Muscle of leg (tissue), 11 donors: Measurements from ENCODE around the gene SEMA3E. TPM values are rescaled to one million over a fixed set of nuclear protein-coding genes. Genes with fewer than 3 reads are reported as not detected.
"Not testable (repeated sequence)": the region's sequence is repeated elsewhere in the genome, so short reads cannot be mapped to it uniquely, and the experiment has no call there.

Experiments used
- DNase-seq: peaks from one replicate; pipeline ENCODE4 v3.0.0; 2013
- H3K27ac ChIP-seq: one replicate; pipeline ENCODE4 v1.5.1; 2013; ENCODE audit warnings: mild to moderate bottlenecking, low read length, control low read depth
- H3K27me3 ChIP-seq: one replicate; pipeline ENCODE4 v1.6.1; 2013; ENCODE audit warnings: low read length; ENCODE audit not compliant: control insufficient read depth, insufficient read depth
- H3K36me3 ChIP-seq: one replicate; pipeline ENCODE4 v1.6.1; 2013; ENCODE audit warnings: low read length; ENCODE audit not compliant: control insufficient read depth, insufficient read depth
- H3K4me1 ChIP-seq: one replicate; pipeline ENCODE4 v1.6.1; 2013; ENCODE audit warnings: low read length; ENCODE audit not compliant: control insufficient read depth, insufficient read depth
- H3K4me3 ChIP-seq: one replicate; pipeline ENCODE4 v1.5.1; 2013; ENCODE audit warnings: low read length, control low read depth
- H3K9me3 ChIP-seq: replicated peaks from 2 replicates; pipeline ENCODE4 v1.6.1; 2013; ENCODE audit warnings: low read depth, low read length; ENCODE audit not compliant: control insufficient read depth
- WGBS: methylation state at CpG from one replicate; pipeline ENCODE4 v1.1.5; 2013; ENCODE audit warnings: missing lambda C conversion rate; ENCODE audit not compliant: insufficient coverage; 5-methylcytosine and 5-hydroxymethylcytosine counted together
- polyA plus RNA-seq, 8 donors: library from polyadenylated mRNA; unstranded; fragments of 120-200 nt; gene quantifications; one replicate each; pipeline versions ENCODE4 v1.2.1 to v1.2.3, GENCODE V29; 2013; ENCODE audit warnings: inconsistent platforms in 1 of 8, low replicate concordance in 1 of 8; ENCODE audit not compliant: insufficient read length in 8 of 8, insufficient read depth in 1 of 8
- total RNA-seq: library from RNA; stranded (reverse); fragments of 120-200 nt; gene quantifications from one replicate; pipeline ENCODE4 v1.2.4, GENCODE V29; 2013

SEMA3E gene
- total and polyA plus RNA-seq, 9 donors = 2.2 to 5.8 (median 3.8) TPM

- no CpG with 5 or more reads among the region's 6 CpGs for WGBS
- H3K4me1 ChIP-seq, DNase-seq, H3K27ac ChIP-seq, H3K27me3 ChIP-seq, H3K9me3 ChIP-seq, H3K36me3 ChIP-seq, H3K4me3 ChIP-seq: not testable (repeated sequence)
Measured at GRCh38 chr7:83459101-83459929, 189.6 kb downstream of the SEMA3E start.

GRCh38 chr7:83457022-83457892, 191.7 kb downstream of the SEMA3E start:
- Histone ChIP-seq H3K4me3 (no peak overlapping the region), H3K27me3 (no peaks in the 10 kb centered on the region), H3K27ac (no peak overlapping the region), H3K4me1 (no peaks in the 10 kb centered on the region), H3K36me3 (no peaks in the 10 kb centered on the region), H3K9me3 (no peaks in the 10 kb centered on the region)
- WGBS = no CpG with 5 or more reads among the region's 5 CpGs
- no peak for DNase-seq

GRCh38 chr7:83456413-83456812, 192.5 kb downstream of the SEMA3E start:
- WGBS = 100% methylated on average over 2 of the region's 5 CpGs
- Histone ChIP-seq H3K27ac (no peak overlapping the region), H3K36me3 (no peaks in the 10 kb centered on the region)

GRCh38 chr7:83455612-83456011, 193.3 kb downstream of the SEMA3E start:
- Histone ChIP-seq H3K27ac (no peak overlapping the region), H3K27me3 (no peaks in the 10 kb centered on the region), H3K4me3 (no peak overlapping the region), H3K36me3 (no peaks in the 10 kb centered on the region), H3K9me3 (no peaks in the 10 kb centered on the region), H3K4me1 (no peaks in the 10 kb centered on the region)
- DNase-seq = no peak
- 67% methylated on average over 3 of the region's 5 CpGs for WGBS

More at GRCh38 chr7:83456413-83456812, 192.5 kb downstream of the SEMA3E start:
- H3K4me1 ChIP-seq = no peaks in the 10 kb centered on the region
- H3K9me3 ChIP-seq = no peaks in the 10 kb centered on the region
- DNase-seq = no peak
- H3K27me3 ChIP-seq = no peaks in the 10 kb centered on the region
- no peak overlapping the region for H3K4me3 ChIP-seq

- H3K9me3 ChIP-seq = no peaks in the 10 kb centered on the region
- no peaks in the 10 kb centered on the region for H3K27me3 ChIP-seq
- H3K27ac ChIP-seq = no peak overlapping the region
- no peaks in the 10 kb centered on the region for H3K36me3 ChIP-seq
- H3K4me3 ChIP-seq = no peak overlapping the region
- H3K4me1 ChIP-seq = no peaks in the 10 kb centered on the region
- WGBS = no CpG with 5 or more reads among the region's 2 CpGs
- DNase-seq = no peak
Measured at GRCh38 chr7:83452256-83452655, 196.7 kb downstream of the SEMA3E start.

- no peak for DNase-seq
- no peak overlapping the region for H3K4me3 ChIP-seq
- H3K27me3 ChIP-seq = no peaks in the 10 kb centered on the region
- H3K36me3 ChIP-seq = no peaks in the 10 kb centered on the region
- 67% methylated on average over 2 of the region's 4 CpGs for WGBS
- no peaks in the 10 kb centered on the region for H3K9me3 ChIP-seq
- H3K4me1 ChIP-seq = no peaks in the 10 kb centered on the region
- H3K27ac ChIP-seq = no peak overlapping the region
Measured at GRCh38 chr7:83451501-83452045, 197.4 kb downstream of the SEMA3E start.

GRCh38 chr7:83449781-83450180, 199.2 kb downstream of the SEMA3E start:
- no peaks in the 10 kb centered on the region for H3K4me1 ChIP-seq
- no peak overlapping the region for H3K27ac ChIP-seq
- no peaks in the 10 kb centered on the region for H3K36me3 ChIP-seq
- no peak overlapping the region for H3K4me3 ChIP-seq
- no peaks in the 10 kb centered on the region for H3K27me3 ChIP-seq
- DNase-seq = no peak
- no peaks in the 10 kb centered on the region for H3K9me3 ChIP-seq

- Histone ChIP-seq H3K9me3 (no peaks in the 10 kb centered on the region), H3K4me3 (no peak overlapping the region), H3K4me1 (no peaks in the 10 kb centered on the region), H3K27me3 (no peaks in the 10 kb centered on the region), H3K27ac (no peak overlapping the region), H3K36me3 (no peaks in the 10 kb centered on the region)
- peak; percentile 4 for DNase-seq
- WGBS = no CpG with 5 or more reads among the region's 2 CpGs
Measured at GRCh38 chr7:83447681-83448080, 201.3 kb downstream of the SEMA3E start.

GRCh38 chr7:83446102-83446669, 202.8 kb downstream of the SEMA3E start:
- H3K36me3 ChIP-seq = no peaks in the 10 kb centered on the region
- no peaks in the 10 kb centered on the region for H3K27me3 ChIP-seq
- H3K9me3 ChIP-seq = no peaks in the 10 kb centered on the region
- no peak for DNase-seq
- H3K27ac ChIP-seq = no peak overlapping the region
- WGBS = 40% methylated on average over 1 of the region's 4 CpGs
- H3K4me3 ChIP-seq = no peak overlapping the region
- H3K4me1 ChIP-seq = no peaks in the 10 kb centered on the region

GRCh38 chr7:83442911-83443310, 206.0 kb downstream of the SEMA3E start:
- H3K27ac ChIP-seq = no peak overlapping the region
- H3K9me3 ChIP-seq = no peaks in the 10 kb centered on the region
- no peak for DNase-seq
- H3K4me3 ChIP-seq = no peak overlapping the region
- no peaks in the 10 kb centered on the region for H3K36me3 ChIP-seq
- 80% methylated on average over 1 of the region's 3 CpGs for WGBS
- no peaks in the 10 kb centered on the region for H3K27me3 ChIP-seq
- H3K4me1 ChIP-seq = no peaks in the 10 kb centered on the region
